ENCODE measurements around the gene ACOXL. TPM values are rescaled to one million over a fixed set of nuclear protein-coding genes. Genes with fewer than 3 reads are reported as not detected.

The ACOXL gene
- total RNA-seq, 6 experiments from 2014 or later: not detected

GRCh38 chr2:110978756-110979470, 246.5 kb downstream of the ACOXL start:
- H3K27ac ChIP-seq: no peak overlapping the region
- ATAC-seq: no peak

GRCh38 chr2:110979471-110980338, 247.3 kb downstream of the ACOXL start:
- no peak overlapping the region for H3K27ac ChIP-seq
- no peaks in the 10 kb centered on the region for H3K9me3 ChIP-seq
- intact Hi-C loops (cut with DNase I): no loop called here
- no peak for TF ChIP-seq POLR2A (IDR thresholded peaks at IDR 0.05)
- no peak for TF ChIP-seq CTCF (IDR thresholded peaks at IDR 0.05)
- no peaks in the 10 kb centered on the region for H3K4me1 ChIP-seq
- ATAC-seq (peak in 1 of 4 donors; percentile 33), DNase-seq (no peak)
- H3K27me3 ChIP-seq: no peaks in the 10 kb centered on the region
- H3K4me3 ChIP-seq: no peak overlapping the region
- H3K36me3 ChIP-seq: no peaks in the 10 kb centered on the region
- 90% methylated on average over 7 of the region's 10 CpGs for WGBS (ENCODE audit: insufficient coverage, low coverage, low lambda C conversion rate, missing lambda C conversion rate)

More at GRCh38 chr2:110978756-110979470, 246.5 kb downstream of the ACOXL start:
- Histone ChIP-seq H3K9me3 (no peaks in the 10 kb centered on the region), H3K4me3 (no peak overlapping the region), H3K36me3 (no peaks in the 10 kb centered on the region), H3K27me3 (no peaks in the 10 kb centered on the region), H3K4me1 (no peaks in the 10 kb centered on the region)
- no peak for TF ChIP-seq POLR2A (IDR thresholded peaks at IDR 0.05)
- TF ChIP-seq CTCF (IDR thresholded peaks at IDR 0.05): no peak
- DNase-seq: no peak
- intact Hi-C loops (cut with DNase I): no loop called here
- WGBS (ENCODE audit: insufficient coverage, low coverage, low lambda C conversion rate, missing lambda C conversion rate): 80% methylated on average over 5 of the region's 12 CpGs

GRCh38 chr2:110980339-110981062, 248.1 kb downstream of the ACOXL start:
- Histone ChIP-seq H3K27ac (no peak overlapping the region), H3K27me3 (no peaks in the 10 kb centered on the region), H3K4me3 (no peak overlapping the region), H3K4me1 (no peaks in the 10 kb centered on the region), H3K9me3 (no peaks in the 10 kb centered on the region), H3K36me3 (no peaks in the 10 kb centered on the region)
- ATAC-seq (no peak), DNase-seq (no peak)
- intact Hi-C loops (cut with DNase I): no loop called here
- 61% methylated on average over 4 of the region's 14 CpGs for WGBS (ENCODE audit: insufficient coverage, low coverage, low lambda C conversion rate, missing lambda C conversion rate)
- TF ChIP-seq POLR2A (IDR thresholded peaks at IDR 0.05) (no peak), CTCF (IDR thresholded peaks at IDR 0.05) (no peak)

- ATAC-seq: no peak
- Histone ChIP-seq H3K9me3 (no peaks in the 10 kb centered on the region), H3K36me3 (no peaks in the 10 kb centered on the region), H3K4me1 (no peaks in the 10 kb centered on the region), H3K27me3 (no peaks in the 10 kb centered on the region), H3K4me3 (no peak overlapping the region), H3K27ac (no peak overlapping the region)
- no peak for DNase-seq
- intact Hi-C loops (cut with DNase I): no loop called here
- TF ChIP-seq POLR2A (IDR thresholded peaks at IDR 0.05): no peak
- no peak for TF ChIP-seq CTCF (IDR thresholded peaks at IDR 0.05)
Measured at GRCh38 chr2:110983133-110983532, 250.8 kb downstream of the ACOXL start.

Measured in right lobe of liver (tissue), 6 donors.